Hepatocyte (in vitro differentiated cells): ENCODE measurements around the gene TRAPPC12.

Source experiments
- CTCF ChIP-seq: fragments of 200-600 bp; sonication (generic); IDR thresholded peaks from 2 replicates; pipeline ENCODE4 v1.5.1; 2016; ENCODE audit warnings: antibody characterized with exemption, mild to moderate bottlenecking; ENCODE audit not compliant: poor library complexity
- EZH2 ChIP-seq: fragments of 200-600 bp; sonication (generic); IDR thresholded peaks from 2 replicates; pipeline ENCODE4 v1.6.1; 2016; ENCODE audit warnings: antibody characterized with exemption, mild to moderate bottlenecking, borderline replicate concordance
- EZH2phosphoT487 ChIP-seq: fragments of 200-600 bp; sonication (generic); IDR thresholded peaks from one replicate; pipeline ENCODE4 v1.6.1; 2018; ENCODE audit warnings: antibody characterized with exemption, mild to moderate bottlenecking, low read depth, moderate library complexity; ENCODE audit not compliant: unreplicated experiment, severe bottlenecking

DNA sequence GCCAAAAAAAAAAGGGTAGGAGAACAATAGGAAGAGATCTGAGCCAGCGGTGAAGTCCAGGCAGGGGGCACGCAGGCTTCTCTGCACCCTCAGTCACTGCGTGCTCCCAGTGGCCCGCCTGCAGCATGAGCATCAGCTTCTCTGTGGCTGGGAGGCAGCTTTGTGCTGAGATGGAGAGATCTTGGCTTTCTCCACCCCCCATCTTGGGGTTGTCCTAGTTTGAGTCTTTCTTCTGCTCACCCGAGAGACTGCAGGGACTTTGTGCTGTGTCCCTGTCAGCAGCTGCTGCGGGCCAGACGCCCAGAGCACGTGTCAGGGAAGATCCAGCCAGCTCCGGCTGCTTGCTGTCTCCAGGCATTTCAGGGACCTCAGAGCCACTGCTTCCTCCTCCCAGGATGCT, 20.3 kb downstream of the TRAPPC12 start:
- TF ChIP-seq CTCF (no peak), EZH2phosphoT487 (no peak), EZH2 (no peak)
